ENCODE results near the gene RNF213. TPM values are rescaled to one million over a fixed set of nuclear protein-coding genes. Genes with fewer than 3 reads are reported as not detected.

RNF213 gene
- total RNA-seq, 4 donors from 2014 or later, result 113 to 174 (median 159) TPM

DNA sequence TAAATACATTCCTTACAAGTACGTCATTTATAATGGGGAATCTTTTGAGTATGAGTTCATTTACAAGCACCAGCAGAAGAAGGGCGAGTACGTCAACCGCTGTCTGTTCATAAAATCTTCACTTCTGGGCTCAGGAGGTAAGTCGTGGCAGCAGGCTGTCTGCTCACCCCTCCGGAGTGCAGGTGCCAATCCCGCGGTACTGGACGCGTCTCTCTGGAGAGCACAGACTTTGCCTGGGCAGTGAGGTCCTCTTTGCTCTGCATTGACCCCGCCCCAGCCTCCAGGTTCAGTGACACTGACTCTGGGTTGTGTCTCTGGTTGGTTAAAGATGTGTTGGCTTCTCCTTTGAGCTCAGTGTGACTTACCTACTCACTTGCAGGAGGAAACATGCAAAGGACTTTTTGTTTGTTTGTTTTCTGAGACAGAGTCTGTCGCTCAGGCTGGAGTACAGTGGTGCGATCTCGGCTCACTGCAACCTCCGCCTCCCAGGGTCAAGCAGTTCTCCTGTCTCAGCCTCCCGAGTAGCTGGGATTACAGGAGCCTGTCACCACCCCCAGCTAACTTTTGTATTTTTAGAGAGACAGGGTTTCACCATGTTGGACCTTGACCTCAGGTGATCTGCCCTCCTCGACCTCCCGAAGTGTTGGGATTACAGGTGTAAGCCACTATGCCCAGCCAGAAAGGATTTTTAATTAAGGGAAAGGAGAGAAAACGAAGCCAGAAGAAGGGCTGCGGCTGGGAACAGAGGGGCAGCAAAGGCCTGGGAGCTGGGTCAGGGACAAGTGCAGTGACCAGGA lies 31.2 kb downstream of the RNF213 start:
- H3K27me3 ChIP-seq, result no peaks in the 10 kb centered on the region
- intact Hi-C loops (cut with DNase I; ENCODE audit: low total_unique reads) (no loop called here), in situ Hi-C loops (cut with MboI; ENCODE audit: low pct_ligation_motif_present in 1 of 4, low pct_unique_long_range_greater_than_20kb in 1 of 4, low sequenced_read_pairs in 3 of 4) (no loop called here)
- WGBS, 2 donors (ENCODE audit: low coverage in 1 of 2), result 94 to 98% methylated on average over 9 to 20 of the region's 20 CpGs
- H3K27ac ChIP-seq, result no peak overlapping the region
- no peaks in the 10 kb centered on the region for H3K4me1 ChIP-seq
- no peak overlapping the region for H3K4me3 ChIP-seq
- H3K36me3 ChIP-seq, result peaks cover 0 to 69% (median 33%) of the 10 kb centered on the region in 4 donors
- TF ChIP-seq POLR2A (IDR thresholded peaks at IDR 0.05) (no peak), EP300 (IDR thresholded peaks at IDR 0.05; ENCODE audit: low read depth) (no peak), POLR2AphosphoS5 (IDR thresholded peaks at IDR 0.05) (no peak)
- TF ChIP-seq, protein P1, sequence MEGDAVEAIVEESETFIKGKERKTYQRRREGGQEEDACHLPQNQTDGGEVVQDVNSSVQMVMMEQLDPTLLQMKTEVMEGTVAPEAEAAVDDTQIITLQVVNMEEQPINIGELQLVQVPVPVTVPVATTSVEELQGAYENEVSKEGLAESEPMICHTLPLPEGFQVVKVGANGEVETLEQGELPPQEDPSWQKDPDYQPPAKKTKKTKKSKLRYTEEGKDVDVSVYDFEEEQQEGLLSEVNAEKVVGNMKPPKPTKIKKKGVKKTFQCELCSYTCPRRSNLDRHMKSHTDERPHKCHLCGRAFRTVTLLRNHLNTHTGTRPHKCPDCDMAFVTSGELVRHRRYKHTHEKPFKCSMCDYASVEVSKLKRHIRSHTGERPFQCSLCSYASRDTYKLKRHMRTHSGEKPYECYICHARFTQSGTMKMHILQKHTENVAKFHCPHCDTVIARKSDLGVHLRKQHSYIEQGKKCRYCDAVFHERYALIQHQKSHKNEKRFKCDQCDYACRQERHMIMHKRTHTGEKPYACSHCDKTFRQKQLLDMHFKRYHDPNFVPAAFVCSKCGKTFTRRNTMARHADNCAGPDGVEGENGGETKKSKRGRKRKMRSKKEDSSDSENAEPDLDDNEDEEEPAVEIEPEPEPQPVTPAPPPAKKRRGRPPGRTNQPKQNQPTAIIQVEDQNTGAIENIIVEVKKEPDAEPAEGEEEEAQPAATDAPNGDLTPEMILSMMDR (IDR thresholded peaks at IDR 0.05), result no peak
- no peaks in the 10 kb centered on the region for H3K9me3 ChIP-seq
- DNase-seq, result no peak

DNA sequence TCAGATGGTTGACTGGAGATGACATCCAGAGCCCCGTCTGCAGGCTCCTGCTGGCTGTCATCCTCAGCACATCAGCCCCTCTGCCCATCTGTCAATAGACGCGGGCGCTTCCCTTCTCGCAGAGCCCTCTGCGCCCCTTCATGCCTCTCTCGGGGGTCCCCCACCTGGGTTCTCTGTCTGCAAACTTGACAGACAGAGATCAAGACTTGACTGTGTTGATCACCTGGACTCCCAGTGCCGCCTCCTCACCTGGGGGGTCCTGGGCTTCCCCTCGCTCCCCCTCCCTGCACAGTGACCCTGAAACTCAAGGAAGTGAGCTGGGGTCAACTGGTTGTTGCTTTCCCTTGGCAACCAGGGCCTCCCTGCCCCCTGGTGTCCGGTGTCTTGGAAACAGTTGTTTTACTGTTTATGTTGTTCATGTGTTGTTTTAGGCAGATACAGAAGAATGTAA lies 31.9 kb downstream of the RNF213 start:
- no peaks in the 10 kb centered on the region for H3K4me1 ChIP-seq
- intact Hi-C loops (cut with DNase I; ENCODE audit: low total_unique reads), result no loop called here
- H3K27ac ChIP-seq, result no peak overlapping the region
- peaks cover 0 to 76% (median 36%) of the 10 kb centered on the region in 4 donors for H3K36me3 ChIP-seq
- TF ChIP-seq EP300 (IDR thresholded peaks at IDR 0.05; ENCODE audit: low read depth) (no peak), POLR2AphosphoS5 (IDR thresholded peaks at IDR 0.05) (no peak), POLR2A (IDR thresholded peaks at IDR 0.05) (no peak)
- TF ChIP-seq, protein P1 (IDR thresholded peaks at IDR 0.05), result no peak
- 97% methylated on average over 10 of the region's 10 CpGs; no CpG with 5 or more reads in 1 of the 2 donors for WGBS, 2 donors (ENCODE audit: low coverage in 1 of 2)
- in situ Hi-C loops (cut with MboI; ENCODE audit: low pct_ligation_motif_present in 1 of 4, low pct_unique_long_range_greater_than_20kb in 1 of 4, low sequenced_read_pairs in 3 of 4), result no loop called here
- H3K27me3 ChIP-seq, result no peaks in the 10 kb centered on the region
- no peaks in the 10 kb centered on the region for H3K9me3 ChIP-seq
- no peak overlapping the region for H3K4me3 ChIP-seq
- no peak for DNase-seq

DNA sequence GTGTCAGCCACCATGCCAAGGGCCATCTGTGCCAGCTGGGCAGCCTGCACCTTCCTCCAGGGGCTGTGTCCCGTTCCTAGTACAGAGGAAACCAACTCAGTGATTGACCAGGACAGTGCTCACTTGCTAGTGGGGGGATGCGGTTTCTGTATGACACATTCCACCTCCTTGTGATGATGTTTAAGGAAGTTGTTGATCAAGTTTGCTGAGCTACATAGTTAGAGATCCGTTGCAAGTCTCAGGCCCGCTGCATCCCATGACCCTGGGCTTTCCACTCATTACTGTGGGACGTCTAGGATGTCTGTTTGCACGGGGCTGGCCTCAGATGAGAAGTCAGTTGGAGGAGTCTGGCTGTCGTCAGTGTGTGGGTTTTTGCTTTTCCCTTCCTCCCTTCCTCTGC lies 33.6 kb downstream of the RNF213 start:
- H3K36me3 ChIP-seq, result peaks cover 0 to 73% (median 36%) of the 10 kb centered on the region in 4 donors
- H3K4me1 ChIP-seq, result no peaks in the 10 kb centered on the region
- peak overlapping the region in 1 of 4 donors; percentile 2 for H3K27ac ChIP-seq
- in situ Hi-C loops (cut with MboI; ENCODE audit: low pct_ligation_motif_present in 1 of 4, low pct_unique_long_range_greater_than_20kb in 1 of 4, low sequenced_read_pairs in 3 of 4) (no loop called here), intact Hi-C loops (cut with DNase I; ENCODE audit: low total_unique reads) (no loop called here)
- peak; percentile 20 for DNase-seq
- H3K27me3 ChIP-seq, result no peaks in the 10 kb centered on the region
- no peak for TF ChIP-seq POLR2AphosphoS5 (IDR thresholded peaks at IDR 0.05)
- no peak for TF ChIP-seq EP300 (IDR thresholded peaks at IDR 0.05; ENCODE audit: low read depth)
- no peak for TF ChIP-seq POLR2A (IDR thresholded peaks at IDR 0.05)
- TF ChIP-seq, protein P1 (IDR thresholded peaks at IDR 0.05), result no peak
- no peaks in the 10 kb centered on the region for H3K9me3 ChIP-seq
- no peak overlapping the region for H3K4me3 ChIP-seq
- WGBS, 2 donors (ENCODE audit: low coverage in 1 of 2), result 83% methylated on average over 7 of the region's 7 CpGs; no CpG with 5 or more reads in 1 of the 2 donors

DNA sequence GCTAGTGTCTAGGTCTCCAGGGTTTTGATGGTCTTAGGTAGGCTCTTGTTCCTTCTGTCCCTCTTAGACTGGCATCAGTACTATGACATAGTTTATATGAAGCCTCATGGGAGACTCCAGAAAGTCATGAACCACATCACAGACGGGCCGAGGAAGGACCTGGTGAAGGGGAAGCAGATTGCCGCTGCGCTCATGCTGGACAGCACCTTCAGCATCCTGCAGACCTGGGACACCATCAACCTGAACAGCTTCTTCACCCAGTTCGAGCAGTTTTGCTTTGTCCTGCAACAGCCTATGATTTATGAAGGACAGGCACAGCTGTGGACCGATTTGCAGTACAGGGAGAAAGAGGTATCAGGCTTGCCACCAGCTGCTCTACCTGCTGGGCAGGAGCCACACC lies 34.0 kb downstream of the RNF213 start:
- Histone ChIP-seq H3K27me3 (no peaks in the 10 kb centered on the region), H3K4me1 (no peaks in the 10 kb centered on the region), H3K27ac (no peak overlapping the region), H3K4me3 (no peak overlapping the region), H3K9me3 (no peaks in the 10 kb centered on the region), H3K36me3 (peaks cover 0 to 72% (median 34%) of the 10 kb centered on the region in 4 donors)
- intact Hi-C loops (cut with DNase I; ENCODE audit: low total_unique reads), result no loop called here
- WGBS, 2 donors (ENCODE audit: low coverage in 1 of 2), result 81 to 90% methylated on average over 2 to 6 of the region's 6 CpGs
- DNase-seq, result no peak
- TF ChIP-seq POLR2A (IDR thresholded peaks at IDR 0.05) (no peak), POLR2AphosphoS5 (IDR thresholded peaks at IDR 0.05) (no peak), EP300 (IDR thresholded peaks at IDR 0.05; ENCODE audit: low read depth) (no peak)
- TF ChIP-seq, protein P1 (IDR thresholded peaks at IDR 0.05), result no peak
- in situ Hi-C loops (cut with MboI; ENCODE audit: low pct_ligation_motif_present in 1 of 4, low pct_unique_long_range_greater_than_20kb in 1 of 4, low sequenced_read_pairs in 3 of 4), result no loop called here
